Endothelial cell (in vitro differentiated cells): ENCODE data around the gene DLG1. TPM values are rescaled to one million over a fixed set of nuclear protein-coding genes. Genes with fewer than 3 reads are reported as not detected.
"Not testable (repeated sequence)": the region's sequence is repeated elsewhere in the genome, so short reads cannot be mapped to it uniquely, and the experiment has no call there.

Experiments
- DNase-seq: peaks from one replicate; pipeline ENCODE4 v3.0.0; 2021; ENCODE audit warnings: low spot score
- H3K27ac Mint-ChIP-seq: one replicate; pipeline ENCODE4 v1.8.0; 2021; ENCODE audit warnings: mixed read lengths, inconsistent platforms; ENCODE audit not compliant: unreplicated experiment
- H3K27me3 Mint-ChIP-seq: one replicate; pipeline ENCODE4 v1.8.0; 2021; ENCODE audit warnings: mild to moderate bottlenecking, moderate library complexity, mixed read lengths, inconsistent platforms; ENCODE audit not compliant: unreplicated experiment
- H3K36me3 Mint-ChIP-seq: one replicate; pipeline ENCODE4 v1.8.0; 2021; ENCODE audit warnings: mild to moderate bottlenecking, low read depth, mixed read lengths, inconsistent platforms; ENCODE audit not compliant: unreplicated experiment
- H3K4me1 Mint-ChIP-seq: one replicate; pipeline ENCODE4 v1.8.0; 2021; ENCODE audit warnings: mild to moderate bottlenecking, mixed read lengths, inconsistent platforms; ENCODE audit not compliant: unreplicated experiment
- H3K4me3 Mint-ChIP-seq: one replicate; pipeline ENCODE4 v1.8.0; 2021; ENCODE audit warnings: mild to moderate bottlenecking, mixed read lengths, inconsistent platforms; ENCODE audit not compliant: unreplicated experiment
- H3K9me3 Mint-ChIP-seq: one replicate; pipeline ENCODE4 v1.8.0; 2021; ENCODE audit warnings: mixed read lengths, inconsistent platforms; ENCODE audit not compliant: unreplicated experiment
- total RNA-seq: library from RNA; stranded (reverse); fragmentation: NEBNext Ultra II Directional; extraction: Animal tissue kit (Norgen Biotek cat#: 25700); gene quantifications from one replicate; pipeline ENCODE4 v1.2.1, GENCODE V29; 2021; ENCODE audit not compliant: unreplicated experiment
- TF ChIP-seq, protein P1 (sequence below): fragments of 200-600 bp; sonication (generic); IDR thresholded peaks from one replicate; pipeline ENCODE4 v1.5.0; 2021; ENCODE audit warnings: antibody characterized with exemption; ENCODE audit not compliant: unreplicated experiment

The DLG1 gene
- total RNA-seq, 1 donor from 2014 or later, result 75.5 TPM

DNA sequence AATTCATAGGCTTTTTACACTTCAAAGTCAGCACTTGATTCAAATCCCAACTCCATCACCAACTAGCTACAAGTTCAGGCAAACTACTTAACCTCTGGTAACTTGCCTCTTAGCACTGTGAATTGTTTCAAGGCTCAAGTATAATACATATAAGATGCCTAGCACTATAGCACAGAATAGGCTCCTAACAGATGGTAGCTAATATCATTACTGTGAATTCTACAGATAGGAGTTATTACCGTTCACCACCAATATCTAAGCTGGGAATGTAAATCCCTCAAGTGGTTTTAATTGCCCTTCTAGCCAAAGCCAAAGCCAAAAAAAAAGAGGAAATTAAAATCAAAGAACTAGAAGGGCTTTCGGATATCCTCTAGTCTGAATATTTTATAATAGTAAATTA lies 15.4 kb downstream of the DLG1 start:
- Mint-ChIP-seq H3K27ac (no peak overlapping the region), H3K36me3 (peaks cover 26% of the 10 kb centered on the region), H3K27me3 (no peaks in the 10 kb centered on the region), H3K9me3 (no peaks in the 10 kb centered on the region), H3K4me1 (peaks cover 3% of the 10 kb centered on the region), H3K4me3 (no peak overlapping the region)
- no peak for DNase-seq
- TF ChIP-seq, protein P1, sequence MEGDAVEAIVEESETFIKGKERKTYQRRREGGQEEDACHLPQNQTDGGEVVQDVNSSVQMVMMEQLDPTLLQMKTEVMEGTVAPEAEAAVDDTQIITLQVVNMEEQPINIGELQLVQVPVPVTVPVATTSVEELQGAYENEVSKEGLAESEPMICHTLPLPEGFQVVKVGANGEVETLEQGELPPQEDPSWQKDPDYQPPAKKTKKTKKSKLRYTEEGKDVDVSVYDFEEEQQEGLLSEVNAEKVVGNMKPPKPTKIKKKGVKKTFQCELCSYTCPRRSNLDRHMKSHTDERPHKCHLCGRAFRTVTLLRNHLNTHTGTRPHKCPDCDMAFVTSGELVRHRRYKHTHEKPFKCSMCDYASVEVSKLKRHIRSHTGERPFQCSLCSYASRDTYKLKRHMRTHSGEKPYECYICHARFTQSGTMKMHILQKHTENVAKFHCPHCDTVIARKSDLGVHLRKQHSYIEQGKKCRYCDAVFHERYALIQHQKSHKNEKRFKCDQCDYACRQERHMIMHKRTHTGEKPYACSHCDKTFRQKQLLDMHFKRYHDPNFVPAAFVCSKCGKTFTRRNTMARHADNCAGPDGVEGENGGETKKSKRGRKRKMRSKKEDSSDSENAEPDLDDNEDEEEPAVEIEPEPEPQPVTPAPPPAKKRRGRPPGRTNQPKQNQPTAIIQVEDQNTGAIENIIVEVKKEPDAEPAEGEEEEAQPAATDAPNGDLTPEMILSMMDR, result no peak

DNA sequence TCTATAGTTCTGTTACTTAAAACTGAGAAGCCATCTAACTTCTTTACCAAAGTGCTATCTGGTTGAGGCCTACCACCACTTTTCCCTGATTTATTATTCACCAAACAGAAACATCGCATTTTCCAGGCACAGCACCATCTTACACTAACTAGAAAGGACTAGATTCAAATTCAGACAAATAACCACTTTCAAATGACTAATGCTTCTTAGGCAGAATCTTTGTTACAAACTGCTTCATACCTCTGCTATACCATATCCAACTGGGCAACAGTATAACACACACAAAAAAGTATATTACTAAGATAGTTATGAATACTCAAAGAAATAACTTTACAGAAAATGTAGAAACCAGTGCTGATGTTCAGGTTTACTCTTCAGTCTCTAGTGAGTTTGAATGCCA lies 16.6 kb downstream of the DLG1 start:
- no peak for DNase-seq
- TF ChIP-seq, protein P1, result no peak
- Mint-ChIP-seq H3K9me3 (no peaks in the 10 kb centered on the region), H3K27ac (no peak overlapping the region), H3K27me3 (peaks cover 3% of the 10 kb centered on the region), H3K4me3 (no peak overlapping the region), H3K36me3 (peaks cover 28% of the 10 kb centered on the region), H3K4me1 (peaks cover 3% of the 10 kb centered on the region)

DNA sequence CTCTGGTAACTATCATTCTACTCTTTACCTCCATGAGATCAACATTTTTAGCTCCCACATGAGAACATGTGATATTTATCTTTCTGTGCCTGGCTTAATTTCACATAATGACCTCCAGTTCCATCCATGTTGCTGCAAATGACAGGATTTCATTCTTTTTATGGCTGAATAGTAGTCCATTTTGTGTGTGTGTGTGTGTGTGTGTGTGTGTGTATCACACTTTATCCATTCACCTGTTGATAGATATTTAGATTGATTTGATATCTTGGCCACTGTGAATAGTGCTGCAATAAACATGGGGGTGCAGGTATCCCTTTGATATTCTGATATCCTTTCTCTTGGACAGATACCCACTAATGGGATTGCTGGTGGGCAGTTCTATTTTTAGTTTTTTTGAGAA lies 18.3 kb downstream of the DLG1 start:
- TF ChIP-seq, protein P1, result no peak
- Mint-ChIP-seq H3K4me3 (no peak overlapping the region), H3K27ac (no peak overlapping the region), H3K27me3 (peaks cover 3% of the 10 kb centered on the region), H3K4me1 (no peaks in the 10 kb centered on the region), H3K9me3 (no peaks in the 10 kb centered on the region), H3K36me3 (peaks cover 17% of the 10 kb centered on the region)
- no peak for DNase-seq

DNA sequence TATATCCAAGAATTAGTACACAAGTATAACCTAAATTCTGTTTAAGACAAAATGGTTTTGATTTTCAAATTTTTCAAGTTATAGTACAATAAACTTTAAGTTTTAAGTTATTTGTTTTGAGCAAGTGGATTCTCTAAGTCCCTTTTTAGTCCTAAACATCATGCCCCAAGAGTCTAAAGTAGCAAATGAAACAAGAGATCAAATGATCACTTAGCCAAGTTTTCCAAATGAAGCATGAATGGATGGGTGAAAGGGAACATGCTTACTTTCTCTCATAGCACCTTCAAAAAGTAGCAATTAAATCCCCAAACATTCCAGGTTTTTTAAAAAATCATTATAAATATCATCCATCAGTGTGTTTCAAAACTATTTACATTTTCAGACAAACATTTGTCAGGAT lies 19.5 kb downstream of the DLG1 start:
- no peak for DNase-seq
- peaks cover 3% of the 10 kb centered on the region for H3K27me3 Mint-ChIP-seq
- no peaks in the 10 kb centered on the region for H3K9me3 Mint-ChIP-seq
- no peak overlapping the region for H3K27ac Mint-ChIP-seq
- no peak overlapping the region for H3K4me3 Mint-ChIP-seq
- H3K36me3 Mint-ChIP-seq, result peaks cover 17% of the 10 kb centered on the region
- TF ChIP-seq, protein P1, result no peak
- peaks cover 3% of the 10 kb centered on the region for H3K4me1 Mint-ChIP-seq

DNA sequence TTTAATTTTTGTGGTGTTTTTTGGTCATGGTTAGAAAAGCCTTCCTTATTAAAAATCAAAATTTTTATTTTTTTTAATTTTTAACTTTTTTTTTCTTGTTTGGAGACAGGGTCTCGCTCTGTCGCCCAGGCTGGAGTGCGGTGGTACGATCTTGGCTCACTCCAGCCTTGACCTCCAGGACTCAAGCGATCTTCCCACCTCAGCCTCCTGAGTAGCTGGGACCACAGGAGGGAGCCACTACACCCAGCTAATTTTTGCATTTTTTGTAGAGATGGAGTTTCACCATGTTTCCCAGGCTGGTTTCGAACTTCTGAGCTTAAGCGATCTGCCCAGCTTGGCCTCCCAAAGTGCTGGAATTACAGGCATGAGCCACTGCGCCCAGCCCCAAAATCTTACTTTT lies 21.6 kb downstream of the DLG1 start:
- not testable (repeated sequence) for H3K27me3 Mint-ChIP-seq, H3K27ac Mint-ChIP-seq, DNase-seq, H3K9me3 Mint-ChIP-seq, H3K4me3 Mint-ChIP-seq, H3K4me1 Mint-ChIP-seq
- H3K36me3 Mint-ChIP-seq, result peaks cover 17% of the 10 kb centered on the region
